Measurements from ENCODE around the gene SCO1. TPM values are rescaled to one million over a fixed set of nuclear protein-coding genes. Genes with fewer than 3 reads are reported as not detected.

Gene SCO1
- total and polyA plus RNA-seq, 4 donors, result 9.5 to 24.4 (median 16.4) TPM

GRCh38 chr17:10623737-10624338 lies 73.5 kb downstream of the SCO1 start:
- DNase-seq (no peak), ATAC-seq (ENCODE audit: low FRiP score) (no peak)
- Histone ChIP-seq H3K4me1 (ENCODE audit: control insufficient read depth in 1 of 2, insufficient read depth in 2 of 2, low read length in 2 of 2) (no peaks in the 10 kb centered on the region), H3K27me3 (ENCODE audit: control insufficient read depth in 1 of 2, insufficient read depth in 2 of 2, low read length in 1 of 2) (no peaks in the 10 kb centered on the region), H3K36me3 (ENCODE audit: control insufficient read depth in 1 of 2, insufficient read depth in 2 of 2, low read length in 1 of 2) (peaks cover 0 to 2% of the 10 kb centered on the region in 2 donors), H3K4me3 (ENCODE audit: low read length in 2 of 2) (no peak overlapping the region), H3K27ac (ENCODE audit: low read depth in 1 of 2, low read length in 2 of 2) (no peak overlapping the region), H3K9me3 (ENCODE audit: control insufficient read depth, low read length) (no peaks in the 10 kb centered on the region)
- WGBS, 2 donors, result 64 to 70% methylated on average over 10 of the region's 10 CpGs
- intact Hi-C loops (cut with DNase I), result no loop called here

GRCh38 chr17:10622617-10623485 lies 74.5 kb downstream of the SCO1 start:
- intact Hi-C loops (cut with DNase I), result no loop called here
- no peaks in the 10 kb centered on the region for H3K9me3 ChIP-seq (ENCODE audit: control insufficient read depth, low read length)
- H3K27me3 ChIP-seq (ENCODE audit: control insufficient read depth in 1 of 2, insufficient read depth in 2 of 2, low read length in 1 of 2), result no peaks in the 10 kb centered on the region
- no peak overlapping the region for H3K4me3 ChIP-seq (ENCODE audit: low read length in 2 of 2)
- no peaks in the 10 kb centered on the region for H3K4me1 ChIP-seq (ENCODE audit: control insufficient read depth in 1 of 2, insufficient read depth in 2 of 2, low read length in 2 of 2)
- WGBS, 2 donors, result 81 to 83% methylated on average over 14 of the region's 14 CpGs
- DNase-seq (no peak), ATAC-seq (ENCODE audit: low FRiP score) (no peak)
- no peak overlapping the region for H3K27ac ChIP-seq (ENCODE audit: low read depth in 1 of 2, low read length in 2 of 2)
- no peaks in the 10 kb centered on the region for H3K36me3 ChIP-seq (ENCODE audit: control insufficient read depth in 1 of 2, insufficient read depth in 2 of 2, low read length in 1 of 2)

Other genes starting within 250 kb of the SCO1 start
- not detected for gene MYH4, start 228.0 kb downstream of the SCO1 start, total RNA-seq
- gene MYH4, start 228.0 kb downstream of the SCO1 start, polyA plus RNA-seq, result not detected
- gene MYH1, start 179.0 kb downstream of the SCO1 start, total RNA-seq, result not detected
- under 1 TPM in 1 of 2 donors, not detected in 1; 0.10 TPM for gene MYH1, start 179.0 kb downstream of the SCO1 start, polyA plus RNA-seq
- not detected for gene MYH2, start 147.9 kb downstream of the SCO1 start, total RNA-seq
- under 1 TPM in 1 of 2 donors, not detected in 1; 0.05 TPM for gene MYH2, start 147.9 kb downstream of the SCO1 start, polyA plus RNA-seq
- 1 to 10 TPM; 4.4 to 5.6 TPM for gene MYH3, start 40.2 kb downstream of the SCO1 start, total RNA-seq
- 1 to 10 TPM; 1.1 to 9.5 TPM for gene MYH3, start 40.2 kb downstream of the SCO1 start, polyA plus RNA-seq
- gene ADPRM, start 61 bp upstream of the SCO1 start, total RNA-seq, result 10 to 100 TPM; 10.3 to 14.1 TPM
- 10 to 100 TPM in 1 of 2 donors, 1 to 10 TPM in 1; 8.9 to 12.1 TPM for gene ADPRM, start 61 bp upstream of the SCO1 start, polyA plus RNA-seq
- 10 to 100 TPM; 15.4 to 17.4 TPM for gene TMEM220, start 32.5 kb upstream of the SCO1 start, total RNA-seq
- 10 to 100 TPM in 1 of 2 donors, 1 to 10 TPM in 1; 8.1 to 10.6 TPM for gene TMEM220, start 32.5 kb upstream of the SCO1 start, polyA plus RNA-seq
- not detected for gene TMEM238L, start 106.6 kb upstream of the SCO1 start, total RNA-seq
- 10 to 100 TPM in 1 of 2 donors, not detected in 1; 13.6 TPM for gene TMEM238L, start 106.6 kb upstream of the SCO1 start, polyA plus RNA-seq
- under 1 TPM in 1 of 2 donors, not detected in 1; 0.18 TPM for gene PIRT, start 140.6 kb upstream of the SCO1 start, total RNA-seq
- not detected for gene PIRT, start 140.6 kb upstream of the SCO1 start, polyA plus RNA-seq